ENCODE data around the gene STAG1.

- TF ChIP-seq CTCF (IDR thresholded peaks at IDR 0.05) (no peak), POLR2A (IDR thresholded peaks at IDR 0.05) (no peak), EP300 (IDR thresholded peaks at IDR 0.05) (no peak)
These were observed 113.1 kb downstream of the STAG1 start for GRCh38 chr3:136639069-136639468.

Measured in tibial nerve (tissue), 4 donors.